Measurements from ENCODE around the gene ORC3. TPM values are rescaled to one million over a fixed set of nuclear protein-coding genes. Genes with fewer than 3 reads are reported as not detected.

Gene ORC3
- total and polyA plus RNA-seq, 2 of the 4 experiments (the other 2 are of a cell fraction), result 22.3 to 30.6 TPM

- no peaks in the 10 kb centered on the region for H3K27me3 ChIP-seq (ENCODE audit: control insufficient read depth, insufficient read depth, low read length)
- ChIA-PET CTCF (interaction anchor here (1.2 kb wide), 1 partner anchor 141 kb away, joined by 3 read pairs; no protein-coding TSS in a partner anchor), POLR2A (ENCODE audit: unreplicated experiment) (no interaction called here)
- no peak overlapping the region for H3K56ac ChIP-seq (ENCODE audit: extremely low read depth, insufficient read depth, low read length)
- H3K4me2 ChIP-seq (ENCODE audit: low read depth, low read length), result no peak overlapping the region; the same call in 1 of the 2 replicates
- H3K14ac ChIP-seq (replicated peaks; ENCODE audit: low read depth, low read length), result 0 out of 2 replicates have a peak overlapping the region, but pooled peaks have one; percentile 50
- dilution Hi-C loops (cut with HindIII; ENCODE audit: low sequenced_read_pairs, unreplicated experiment), result no loop called here
- no peak for DNase-seq
- no peak overlapping the region for H3K4me3 ChIP-seq (ENCODE audit: insufficient read depth, low read depth, low read length)
- H2BK15ac ChIP-seq (ENCODE audit: low read depth, low read length), result 0 out of 3 replicates have a peak overlapping the region, but pooled peaks have one; percentile 85
- peaks cover 6% of the 10 kb centered on the region for H3K36me3 ChIP-seq (ENCODE audit: control insufficient read depth, insufficient read depth, low read length)
- H3K23ac ChIP-seq (ENCODE audit: low read depth, low read length), result peak overlapping the region; percentile 76; the same call in 1 of the 2 replicates
- peak overlapping the region; percentile 62 for H2BK5ac ChIP-seq (ENCODE audit: low read depth, low read length, poor library complexity, severe bottlenecking)
- peak overlapping the region; percentile 39 for H4K5ac ChIP-seq (ENCODE audit: low read depth, low read length)
- H3K9me1 ChIP-seq (ENCODE audit: insufficient read depth, low read length), result peaks cover 10% of the 10 kb centered on the region; the same call in 1 of the 2 replicates
- H3K4me1 ChIP-seq (ENCODE audit: control insufficient read depth, insufficient read depth, low read length), result peaks cover 20% of the 10 kb centered on the region
- no peaks in the 10 kb centered on the region for H4K20me1 ChIP-seq (ENCODE audit: insufficient read depth, low read length)
- peak overlapping the region; percentile 65; the same call in 1 of the 2 replicates for H3K4ac ChIP-seq (ENCODE audit: low read depth, low read length)
- ATAC-seq (ENCODE audit: low read depth), result no peak
- no peak overlapping the region for H2AK9ac ChIP-seq (replicated peaks; ENCODE audit: low read depth, low read length, poor library complexity)
- H4K91ac ChIP-seq (ENCODE audit: insufficient read depth, low read depth, low read length), result no peak overlapping the region
- no peak overlapping the region; the same call in 1 of the 2 replicates for H2AK5ac ChIP-seq (ENCODE audit: low read depth, low read length)
- no peak overlapping the region for H2AFZ ChIP-seq (replicated peaks; ENCODE audit: low read length, poor library complexity)
- H3K9ac ChIP-seq (ENCODE audit: low read depth, low read length), result no peak overlapping the region
- 0 out of 4 replicates have a peak overlapping the region, but pooled peaks of 1 of the 2 experiments have one; percentile 11 for H4K8ac ChIP-seq (ENCODE audit: low read depth in 2 of 2, low read length in 2 of 2)
- peak overlapping the region; percentile 81; the same call in 1 of the 2 replicates for H3K27ac ChIP-seq (ENCODE audit: insufficient read depth, low read length)
- peaks cover 2 to 22% of the 10 kb centered on the region in 2 experiments; a peak in 3 of 4 replicates for H3K79me1 ChIP-seq (ENCODE audit: low read depth in 1 of 2, low read length in 2 of 2)
- H3K18ac ChIP-seq (ENCODE audit: low read depth, low read length), result peak overlapping the region; percentile 98; the same call in 1 of the 2 replicates
- in situ Hi-C loops (cut with MboI; ENCODE audit: low sequenced_read_pairs), result no loop called here
- no TSS peak for BruUV-seq (replicated peaks)
- TF ChIP-seq RAD21 (IDR thresholded peaks at IDR 0.05; ENCODE audit: low read length), result no peak
- TF ChIP-seq FOS (IDR thresholded peaks at IDR 0.05; ENCODE audit: low read depth, low read length), result no peak
- TF ChIP-seq CHD1 (IDR thresholded peaks at IDR 0.05; ENCODE audit: low read depth, low read length), result no peak
- no peak for TF ChIP-seq CTCF (conservative IDR thresholded peaks at IDR 0.05; ENCODE audit: low read depth, low read length)
- no peak for TF ChIP-seq ELK1 (IDR thresholded peaks at IDR 0.05; ENCODE audit: borderline replicate concordance, low read depth, low read length)
- TF ChIP-seq POLR2A (IDR thresholded peaks at IDR 0.05; ENCODE audit: low read depth, low read length), result no peak
- no peak for TF ChIP-seq USF2 (IDR thresholded peaks at IDR 0.05; ENCODE audit: low read depth, low read length)
- H2BK120ac ChIP-seq (ENCODE audit: low read depth, low read length), result peak overlapping the region; percentile 88; the same call in 1 of the 2 replicates
- intact Hi-C loops (cut with micrococcal nuclease), result no loop called here
- no peaks in the 10 kb centered on the region for H3K9me3 ChIP-seq (ENCODE audit: control insufficient read depth, insufficient read depth, low read length)
- no peak overlapping the region for H2BK20ac ChIP-seq (ENCODE audit: low read depth, low read length)
Measured at GRCh38 chr6:87664921-87665485, 75.1 kb downstream of the ORC3 start.

All from IMR-90 (cell line).